Measurements from ENCODE around the gene MPC1. TPM values are rescaled to one million over a fixed set of nuclear protein-coding genes. Genes with fewer than 3 reads are reported as not detected.

Gene MPC1
- total RNA-seq, 6 experiments from 2014 or later = 21.7 to 24.5 (median 22.9) TPM

GRCh38 chr6:166398348-166398747, 15.6 kb upstream of the MPC1 start:
- Mint-ChIP-seq H3K36me3 (ENCODE audit: low read depth) (no peaks in the 10 kb centered on the region), H3K4me1 (ENCODE audit: low read depth) (peaks cover 7% of the 10 kb centered on the region), H3K27ac (no peak overlapping the region), H3K9me3 (no peaks in the 10 kb centered on the region), H3K27me3 (ENCODE audit: insufficient read depth) (peaks cover 13% of the 10 kb centered on the region), H3K4me3 (no peak overlapping the region)
- TF ChIP-seq CTCF (IDR thresholded peaks at IDR 0.05) = no peak
- DNase-seq = no peak

GRCh38 chr6:166397849-166398248, 15.1 kb upstream of the MPC1 start:
- no peaks in the 10 kb centered on the region for H3K36me3 Mint-ChIP-seq (ENCODE audit: low read depth)
- H3K27me3 Mint-ChIP-seq (ENCODE audit: insufficient read depth) = peaks cover 14% of the 10 kb centered on the region
- H3K4me1 Mint-ChIP-seq (ENCODE audit: low read depth) = peaks cover 4% of the 10 kb centered on the region
- no peak overlapping the region for H3K4me3 Mint-ChIP-seq
- H3K27ac Mint-ChIP-seq = no peak overlapping the region
- no peaks in the 10 kb centered on the region for H3K9me3 Mint-ChIP-seq
- DNase-seq = no peak
- TF ChIP-seq CTCF (IDR thresholded peaks at IDR 0.05) = no peak

GRCh38 chr6:166395778-166396177, 13.0 kb upstream of the MPC1 start:
- no peak overlapping the region for H3K27ac Mint-ChIP-seq
- no peaks in the 10 kb centered on the region for H3K9me3 Mint-ChIP-seq
- no peaks in the 10 kb centered on the region for H3K36me3 Mint-ChIP-seq (ENCODE audit: low read depth)
- H3K27me3 Mint-ChIP-seq (ENCODE audit: insufficient read depth) = peaks cover 18% of the 10 kb centered on the region
- no peak for DNase-seq
- no peak for TF ChIP-seq CTCF (IDR thresholded peaks at IDR 0.05)
- H3K4me1 Mint-ChIP-seq (ENCODE audit: low read depth) = no peaks in the 10 kb centered on the region
- no peak overlapping the region for H3K4me3 Mint-ChIP-seq

- DNase-seq = no peak
- TF ChIP-seq CTCF (IDR thresholded peaks at IDR 0.05) = no peak
- Mint-ChIP-seq H3K9me3 (no peaks in the 10 kb centered on the region), H3K4me1 (ENCODE audit: low read depth) (no peaks in the 10 kb centered on the region), H3K4me3 (no peak overlapping the region), H3K27me3 (ENCODE audit: insufficient read depth) (peaks cover 18% of the 10 kb centered on the region), H3K27ac (no peak overlapping the region), H3K36me3 (ENCODE audit: low read depth) (no peaks in the 10 kb centered on the region)
Observed at GRCh38 chr6:166395351-166395750, 12.6 kb upstream of the MPC1 start.

GRCh38 chr6:166394036-166394892, 11.5 kb upstream of the MPC1 start:
- Mint-ChIP-seq H3K4me3 (no peak overlapping the region), H3K9me3 (no peaks in the 10 kb centered on the region), H3K27ac (no peak overlapping the region), H3K27me3 (ENCODE audit: insufficient read depth) (peaks cover 21% of the 10 kb centered on the region), H3K4me1 (ENCODE audit: low read depth) (no peaks in the 10 kb centered on the region), H3K36me3 (ENCODE audit: low read depth) (no peaks in the 10 kb centered on the region)
- no peak for DNase-seq
- no peak for TF ChIP-seq CTCF (IDR thresholded peaks at IDR 0.05)
